Hepatocyte (in vitro differentiated cells): ENCODE measurements around the gene CCDC12.

ENCODE experiments used
- CTCF ChIP-seq: fragments of 200-600 bp; sonication (generic); IDR thresholded peaks from 2 replicates; pipeline ENCODE4 v1.5.1; 2016; ENCODE audit warnings: antibody characterized with exemption, mild to moderate bottlenecking; ENCODE audit not compliant: poor library complexity
- EZH2 ChIP-seq: fragments of 200-600 bp; sonication (generic); IDR thresholded peaks from 2 replicates; pipeline ENCODE4 v1.6.1; 2016; ENCODE audit warnings: antibody characterized with exemption, mild to moderate bottlenecking, borderline replicate concordance

- TF ChIP-seq EZH2 (no peak), CTCF (no peak)
These were observed 16.7 kb upstream of the CCDC12 start for GRCh38 chr3:46993292-46993691.
